GM18520 (cell line): Measurements from ENCODE around the gene OGFR.

Source experiments
- ATAC-seq: cut with Tn5 transposase; IDR thresholded peaks from one replicate; pipeline ENCODE4 v1.9.1; 2021; ENCODE audit not compliant: unreplicated experiment

Gene OGFR

GRCh38 chr20:62799459-62799858, 5.2 kb upstream of the OGFR start:
- ATAC-seq = no peak

- ATAC-seq = no peak
Observed at GRCh38 chr20:62799873-62800272, 4.8 kb upstream of the OGFR start.

GRCh38 chr20:62800314-62801259, 4.0 kb upstream of the OGFR start:
- ATAC-seq = no peak

- ATAC-seq = no peak
Observed at GRCh38 chr20:62801284-62802010, 3.2 kb upstream of the OGFR start.

GRCh38 chr20:62802026-62802712, 2.5 kb upstream of the OGFR start:
- ATAC-seq = no peak

- ATAC-seq = no peak
Observed at GRCh38 chr20:62804021-62804626, 511 bp upstream of the OGFR start.

GRCh38 chr20:62805155-62805710, 598 bp downstream of the OGFR start:
- no peak for ATAC-seq

- no peak for ATAC-seq
Observed at GRCh38 chr20:62805711-62806382, 1.2 kb downstream of the OGFR start.

GRCh38 chr20:62806383-62807050, 1.9 kb downstream of the OGFR start:
- no peak for ATAC-seq

GRCh38 chr20:62807444-62808210, 3.0 kb downstream of the OGFR start:
- ATAC-seq = no peak

GRCh38 chr20:62808211-62808865, 3.7 kb downstream of the OGFR start:
- no peak for ATAC-seq

- ATAC-seq = no peak
Observed at GRCh38 chr20:62809530-62810428, 5.1 kb downstream of the OGFR start.

GRCh38 chr20:62811320-62811719, 6.7 kb downstream of the OGFR start:
- ATAC-seq = no peak

- no peak for ATAC-seq
Observed at GRCh38 chr20:62811720-62812119, 7.1 kb downstream of the OGFR start.

GRCh38 chr20:62812181-62812906, 7.7 kb downstream of the OGFR start:
- ATAC-seq = no peak

GRCh38 chr20:62812907-62813200, 8.2 kb downstream of the OGFR start:
- ATAC-seq = no peak

GRCh38 chr20:62813588-62813987, 9.0 kb downstream of the OGFR start:
- ATAC-seq = no peak
